HG03135 (cell line): ENCODE data around the gene KPNB1.

Experiments
- ATAC-seq: cut with Tn5 transposase; IDR thresholded peaks from one replicate; pipeline ENCODE4 v1.9.1; 2021; ENCODE audit warnings: mild to moderate bottlenecking, moderate library complexity; ENCODE audit not compliant: unreplicated experiment

Gene KPNB1

GRCh38 chr17:47636273-47637030 lies 13.3 kb upstream of the KPNB1 start:
- no peak for ATAC-seq

GRCh38 chr17:47638903-47639302 lies 10.8 kb upstream of the KPNB1 start:
- no peak for ATAC-seq

- ATAC-seq = no peak
These were observed 9.6 kb upstream of the KPNB1 start for GRCh38 chr17:47640076-47640475.

- ATAC-seq = no peak
These were observed 8.5 kb upstream of the KPNB1 start for GRCh38 chr17:47641202-47641601.

DNA sequence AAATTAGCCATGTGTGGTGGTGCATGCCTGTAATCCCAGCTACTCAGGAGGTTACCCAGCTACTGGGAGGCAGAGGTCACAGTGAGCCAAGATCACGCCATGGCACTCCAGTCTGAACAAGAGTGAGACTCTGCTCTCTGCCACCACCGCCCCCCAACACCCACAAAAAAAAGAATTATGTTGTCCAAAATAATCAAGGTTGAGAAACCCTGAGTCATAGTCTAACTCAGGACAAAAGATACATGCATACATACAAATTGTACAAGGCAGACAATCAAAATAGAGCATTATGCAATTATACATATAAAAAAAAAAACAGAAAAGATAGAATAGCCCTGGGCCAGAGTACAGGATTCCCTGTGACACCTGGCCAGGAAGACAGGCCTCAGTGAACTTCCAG lies 6.6 kb upstream of the KPNB1 start:
- ATAC-seq = no peak

- ATAC-seq = no peak
These were observed 5.4 kb upstream of the KPNB1 start for GRCh38 chr17:47644324-47644723.

DNA sequence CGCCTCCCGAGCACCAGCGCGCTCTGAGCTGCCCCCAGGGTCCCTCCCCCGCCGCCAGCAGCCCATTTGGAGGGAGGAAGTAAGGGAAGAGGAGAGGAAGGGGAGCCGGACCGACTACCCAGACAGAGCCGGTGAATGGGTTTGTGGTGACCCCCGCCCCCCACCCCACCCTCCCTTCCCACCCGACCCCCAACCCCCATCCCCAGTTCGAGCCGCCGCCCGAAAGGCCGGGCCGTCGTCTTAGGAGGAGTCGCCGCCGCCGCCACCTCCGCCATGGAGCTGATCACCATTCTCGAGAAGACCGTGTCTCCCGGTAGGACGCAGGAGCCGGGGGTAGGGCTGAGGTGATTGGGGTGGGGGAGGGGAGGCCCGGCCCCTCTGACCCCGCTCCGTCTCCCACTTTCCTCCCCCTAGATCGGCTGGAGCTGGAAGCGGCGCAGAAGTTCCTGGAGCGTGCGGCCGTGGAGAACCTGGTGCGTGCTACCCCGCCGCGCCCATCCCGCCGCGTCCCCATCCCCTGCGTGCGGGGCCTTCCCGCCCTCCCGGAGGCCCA lies 329 bp downstream of the KPNB1 start:
- ATAC-seq = no peak

- no peak for ATAC-seq
These were observed 1.1 kb downstream of the KPNB1 start for GRCh38 chr17:47650525-47651522.

DNA sequence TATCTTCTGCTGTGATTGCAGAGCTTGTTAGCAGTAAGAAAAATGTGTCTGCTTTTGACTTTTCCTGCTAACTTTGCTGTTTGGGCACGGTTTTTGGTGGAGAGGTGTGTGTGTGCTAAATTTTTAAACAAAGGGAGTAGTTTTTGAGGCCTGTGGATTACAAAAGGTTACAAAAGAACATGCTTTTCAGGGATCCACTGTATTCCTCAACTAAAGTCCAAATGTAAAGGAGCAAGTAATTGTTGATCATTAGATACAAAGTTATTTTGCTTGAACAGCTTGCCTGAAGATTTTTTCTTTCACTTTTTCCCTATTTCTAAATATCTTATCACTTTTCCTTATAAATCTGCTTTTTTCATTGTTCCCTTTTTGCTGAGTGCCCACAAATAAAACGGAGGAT lies 2.0 kb downstream of the KPNB1 start:
- ATAC-seq = no peak

DNA sequence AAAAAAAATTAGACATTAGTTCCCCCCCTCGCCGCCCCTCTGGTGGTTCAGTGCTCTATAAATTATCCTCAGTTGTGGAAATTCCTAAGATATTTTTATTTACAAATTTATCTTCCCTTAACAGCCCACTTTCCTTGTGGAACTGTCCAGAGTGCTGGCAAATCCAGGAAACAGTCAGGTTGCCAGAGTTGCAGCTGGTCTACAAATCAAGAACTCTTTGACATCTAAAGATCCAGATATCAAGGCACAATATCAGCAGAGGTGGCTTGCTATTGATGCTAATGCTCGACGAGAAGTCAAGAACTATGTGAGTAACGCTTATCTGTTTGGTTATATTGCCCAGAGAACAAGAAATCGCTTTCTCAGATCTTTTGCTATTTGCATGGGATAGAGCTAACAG lies 2.9 kb downstream of the KPNB1 start:
- ATAC-seq = no peak

DNA sequence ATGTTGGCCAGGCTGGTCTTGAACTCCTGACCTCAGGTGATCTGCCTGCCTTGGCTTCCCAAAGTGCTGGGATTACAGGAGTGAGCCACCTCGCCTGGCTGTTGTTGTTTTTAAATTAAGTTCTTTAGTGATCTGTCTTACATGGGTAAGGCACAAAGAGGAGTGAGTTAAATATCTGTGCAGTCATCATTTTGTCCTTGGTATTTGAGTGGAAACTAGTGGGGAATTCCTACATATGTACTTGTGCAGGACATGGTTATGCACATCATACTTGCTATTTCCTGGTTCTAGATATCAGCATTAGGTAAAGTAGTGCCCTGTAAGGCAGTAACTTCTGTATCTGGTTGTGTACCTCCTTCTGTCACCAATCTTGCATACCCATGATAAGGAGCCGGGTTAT lies 3.7 kb downstream of the KPNB1 start:
- ATAC-seq = no peak

DNA sequence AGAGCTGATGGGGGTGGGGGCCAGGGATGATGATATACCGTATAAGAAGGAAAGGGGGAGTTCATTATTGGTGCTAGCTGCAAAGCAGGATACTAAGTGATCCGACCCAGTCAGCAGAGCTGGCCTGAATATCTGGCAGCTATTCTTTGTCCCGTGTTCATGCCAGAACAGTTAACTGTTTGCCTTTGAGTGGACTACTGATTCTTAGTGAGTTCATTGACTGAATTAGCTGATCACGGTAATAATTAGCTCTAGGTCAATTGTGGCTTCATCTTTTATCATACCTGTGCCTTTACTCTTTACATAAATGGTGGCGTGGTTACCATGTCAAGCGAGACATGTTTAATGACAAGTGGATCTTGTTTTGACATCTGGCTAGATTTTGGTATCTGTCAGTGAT lies 5.3 kb downstream of the KPNB1 start:
- ATAC-seq = no peak

DNA sequence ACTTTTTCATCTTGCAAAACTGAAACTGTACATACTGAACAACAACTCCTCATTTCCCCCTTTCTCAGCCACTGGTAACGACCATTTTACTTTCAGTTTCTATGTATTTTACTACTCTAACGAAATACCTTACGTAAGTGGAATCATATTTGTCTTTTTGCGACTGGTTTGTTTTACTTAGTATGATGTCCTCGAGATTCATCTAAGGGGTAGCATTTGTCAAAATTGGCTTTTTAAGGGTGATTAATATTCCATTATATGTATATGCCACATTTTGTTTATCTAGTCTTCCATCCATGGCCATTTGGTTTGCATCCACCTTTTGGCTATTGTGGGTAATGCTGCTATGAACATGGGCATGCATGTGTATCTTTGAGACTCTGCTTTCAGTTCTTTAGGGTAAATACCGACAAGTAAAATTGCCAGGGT lies 10.4 kb downstream of the KPNB1 start:
- ATAC-seq = peak; percentile 58

GRCh38 chr17:47663912-47664623 lies 14.3 kb downstream of the KPNB1 start:
- ATAC-seq = no peak

DNA sequence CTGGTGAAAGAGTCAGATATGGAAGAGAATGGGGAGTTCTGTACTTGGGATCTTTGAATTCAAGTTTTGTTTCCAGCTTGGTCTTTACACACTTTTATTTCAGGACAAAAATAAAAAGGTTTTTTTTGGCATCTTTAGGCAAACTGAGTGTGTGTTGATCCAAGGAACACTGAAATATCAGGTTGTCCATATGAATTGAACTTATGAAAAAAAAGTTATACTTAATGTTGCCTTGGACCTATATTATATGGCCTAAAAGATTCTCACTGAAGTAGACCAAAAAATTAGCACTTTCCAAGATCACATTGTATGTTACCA lies 14.9 kb downstream of the KPNB1 start:
- no peak for ATAC-seq

GRCh38 chr17:47665655-47666054 lies 15.9 kb downstream of the KPNB1 start:
- ATAC-seq = no peak

DNA sequence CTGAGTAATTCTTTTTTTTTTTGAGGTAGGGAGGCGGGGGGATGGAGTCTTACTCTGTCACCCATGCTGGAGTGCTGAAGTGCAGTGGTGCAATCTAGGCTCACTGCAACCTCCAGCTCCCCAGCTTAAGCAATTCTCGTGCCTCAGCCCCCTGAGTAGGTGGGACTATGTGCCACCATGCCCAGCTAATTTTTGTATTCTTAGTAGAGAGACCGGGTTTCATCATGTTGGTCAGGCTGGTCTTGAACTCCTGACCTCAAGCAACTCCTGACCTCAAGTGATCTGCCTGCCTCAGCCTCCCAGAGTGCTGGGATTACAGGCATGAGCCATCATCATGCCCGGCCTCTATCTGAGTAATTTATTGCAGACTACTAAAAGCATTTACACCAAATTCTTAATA lies 19.4 kb downstream of the KPNB1 start:
- no peak for ATAC-seq

DNA sequence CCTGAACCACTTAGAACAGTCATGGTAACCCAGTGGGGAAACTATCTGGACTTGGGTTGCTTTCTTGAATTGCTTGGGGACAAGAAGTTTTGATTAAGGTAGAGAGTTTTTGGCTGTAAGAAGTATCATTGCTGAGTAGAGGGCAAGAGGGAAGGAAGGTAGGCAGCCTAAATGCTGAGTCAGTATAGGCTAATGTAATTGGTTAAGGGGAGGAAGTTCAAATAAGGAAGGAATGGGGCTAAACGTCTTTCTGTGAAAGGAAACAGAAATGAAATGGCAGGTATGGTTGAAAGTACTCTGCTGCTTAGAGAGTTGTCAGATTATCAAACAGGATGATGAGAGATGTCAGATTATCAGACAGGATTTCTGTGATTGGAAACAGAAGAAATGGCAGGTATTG lies 20.3 kb downstream of the KPNB1 start:
- no peak for ATAC-seq

- ATAC-seq = no peak
These were observed 24.8 kb downstream of the KPNB1 start for GRCh38 chr17:47674499-47674898.

DNA sequence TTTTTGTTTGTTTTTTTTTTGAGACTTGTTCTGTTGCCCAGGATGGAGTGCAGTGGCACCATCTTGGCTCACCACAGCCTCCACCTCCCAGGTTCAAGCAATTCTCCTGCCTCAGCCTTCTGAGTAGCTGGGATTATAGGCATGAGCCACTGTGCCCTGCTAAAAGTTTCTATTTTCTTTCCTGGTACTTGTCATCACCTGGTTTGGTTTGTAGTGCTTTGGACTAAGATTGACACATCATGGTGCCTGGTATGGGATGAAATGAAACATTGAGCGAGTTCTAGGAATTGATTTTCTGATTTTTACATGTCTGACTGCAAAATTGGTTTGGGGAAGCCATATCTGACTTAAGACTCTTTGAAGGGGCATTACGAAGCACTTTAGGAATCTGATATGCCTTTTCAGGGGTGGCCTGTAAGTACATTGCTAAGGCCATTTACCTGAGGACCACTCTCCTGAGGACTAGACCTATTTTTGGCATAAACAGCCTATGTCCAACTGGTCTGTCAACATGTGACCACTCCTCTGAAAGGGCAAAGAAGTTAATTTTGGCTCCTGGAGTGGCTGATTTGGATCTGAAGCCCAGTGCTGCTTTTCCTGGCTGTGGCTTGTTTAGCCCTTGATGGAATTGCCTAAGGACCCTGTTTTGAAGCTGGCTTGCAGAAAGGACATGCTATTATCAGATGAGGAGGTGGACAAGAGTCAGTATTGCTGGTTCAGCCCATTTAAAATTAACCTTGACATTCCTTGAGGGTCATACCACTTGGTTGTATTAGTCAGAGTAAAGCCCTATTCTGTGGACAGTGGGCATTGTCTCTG lies 25.9 kb downstream of the KPNB1 start:
- no peak for ATAC-seq

DNA sequence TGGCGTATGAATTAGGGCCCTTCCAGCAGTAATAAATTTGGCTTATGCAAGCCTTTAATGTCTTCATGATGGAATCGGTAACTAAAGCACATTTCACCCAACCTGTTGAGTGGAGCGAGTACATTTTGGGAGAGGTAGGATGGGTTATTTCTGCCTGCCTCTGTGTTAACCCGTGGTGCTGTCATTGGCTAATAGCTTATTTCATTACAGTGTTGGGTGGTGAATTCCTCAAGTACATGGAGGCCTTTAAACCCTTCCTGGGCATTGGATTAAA lies 26.4 kb downstream of the KPNB1 start:
- no peak for ATAC-seq
